Endothelial cell (in vitro differentiated cells): Measurements from ENCODE around the gene SAMD10. TPM values are rescaled to one million over a fixed set of nuclear protein-coding genes. Genes with fewer than 3 reads are reported as not detected.

ENCODE experiments used
- DNase-seq: peaks from one replicate; pipeline ENCODE4 v3.0.0; 2021; ENCODE audit warnings: low spot score
- H3K27ac Mint-ChIP-seq: one replicate; pipeline ENCODE4 v1.8.0; 2021; ENCODE audit warnings: mixed read lengths, inconsistent platforms; ENCODE audit not compliant: unreplicated experiment
- H3K27me3 Mint-ChIP-seq: one replicate; pipeline ENCODE4 v1.8.0; 2021; ENCODE audit warnings: mild to moderate bottlenecking, moderate library complexity, mixed read lengths, inconsistent platforms; ENCODE audit not compliant: unreplicated experiment
- H3K36me3 Mint-ChIP-seq: one replicate; pipeline ENCODE4 v1.8.0; 2021; ENCODE audit warnings: mild to moderate bottlenecking, low read depth, mixed read lengths, inconsistent platforms; ENCODE audit not compliant: unreplicated experiment
- H3K4me1 Mint-ChIP-seq: one replicate; pipeline ENCODE4 v1.8.0; 2021; ENCODE audit warnings: mild to moderate bottlenecking, mixed read lengths, inconsistent platforms; ENCODE audit not compliant: unreplicated experiment
- H3K4me3 Mint-ChIP-seq: one replicate; pipeline ENCODE4 v1.8.0; 2021; ENCODE audit warnings: mild to moderate bottlenecking, mixed read lengths, inconsistent platforms; ENCODE audit not compliant: unreplicated experiment
- H3K9me3 Mint-ChIP-seq: one replicate; pipeline ENCODE4 v1.8.0; 2021; ENCODE audit warnings: mixed read lengths, inconsistent platforms; ENCODE audit not compliant: unreplicated experiment
- long read RNA-seq: library from polyadenylated mRNA; unstranded; transcript quantifications from one replicate; pipeline ENCODE4 v2.0.0, GENCODE V29; 2020; ENCODE audit not compliant: unreplicated experiment
- total RNA-seq: library from RNA; stranded (reverse); fragmentation: NEBNext Ultra II Directional; extraction: Animal tissue kit (Norgen Biotek cat#: 25700); gene quantifications from one replicate; pipeline ENCODE4 v1.2.1, GENCODE V29; 2021; ENCODE audit not compliant: unreplicated experiment
- TF ChIP-seq, protein P1 (sequence below): fragments of 200-600 bp; sonication (generic); IDR thresholded peaks from one replicate; pipeline ENCODE4 v1.5.0; 2021; ENCODE audit warnings: antibody characterized with exemption; ENCODE audit not compliant: unreplicated experiment

SAMD10 gene
- total RNA-seq, result 5.0 TPM
- long read RNA-seq, partial matches to known transcripts, result 0 of 4 reads
- long read RNA-seq, other reads (novel, unspliced or antisense), result 2 of 4 reads

GRCh38 chr20:63979557-63980316, at the start of gene SAMD10:
Gene SAMD10, minus strand, starts transcription at chr20:63979642. Its CDS starts 175 bp downstream, at chr20:63979467.
- Mint-ChIP-seq H3K36me3 (peaks cover 16% of the 10 kb centered on the region), H3K9me3 (no peaks in the 10 kb centered on the region), H3K4me3 (peak within 1 kb of the TSS; percentile 95), H3K27me3 (peaks cover 12% of the 10 kb centered on the region), H3K4me1 (peaks cover 30% of the 10 kb centered on the region), H3K27ac (peak within 1 kb of the TSS; percentile 67)
- DNase-seq, result peak; percentile 66
- TF ChIP-seq, protein P1, sequence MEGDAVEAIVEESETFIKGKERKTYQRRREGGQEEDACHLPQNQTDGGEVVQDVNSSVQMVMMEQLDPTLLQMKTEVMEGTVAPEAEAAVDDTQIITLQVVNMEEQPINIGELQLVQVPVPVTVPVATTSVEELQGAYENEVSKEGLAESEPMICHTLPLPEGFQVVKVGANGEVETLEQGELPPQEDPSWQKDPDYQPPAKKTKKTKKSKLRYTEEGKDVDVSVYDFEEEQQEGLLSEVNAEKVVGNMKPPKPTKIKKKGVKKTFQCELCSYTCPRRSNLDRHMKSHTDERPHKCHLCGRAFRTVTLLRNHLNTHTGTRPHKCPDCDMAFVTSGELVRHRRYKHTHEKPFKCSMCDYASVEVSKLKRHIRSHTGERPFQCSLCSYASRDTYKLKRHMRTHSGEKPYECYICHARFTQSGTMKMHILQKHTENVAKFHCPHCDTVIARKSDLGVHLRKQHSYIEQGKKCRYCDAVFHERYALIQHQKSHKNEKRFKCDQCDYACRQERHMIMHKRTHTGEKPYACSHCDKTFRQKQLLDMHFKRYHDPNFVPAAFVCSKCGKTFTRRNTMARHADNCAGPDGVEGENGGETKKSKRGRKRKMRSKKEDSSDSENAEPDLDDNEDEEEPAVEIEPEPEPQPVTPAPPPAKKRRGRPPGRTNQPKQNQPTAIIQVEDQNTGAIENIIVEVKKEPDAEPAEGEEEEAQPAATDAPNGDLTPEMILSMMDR, result no peak

DNA sequence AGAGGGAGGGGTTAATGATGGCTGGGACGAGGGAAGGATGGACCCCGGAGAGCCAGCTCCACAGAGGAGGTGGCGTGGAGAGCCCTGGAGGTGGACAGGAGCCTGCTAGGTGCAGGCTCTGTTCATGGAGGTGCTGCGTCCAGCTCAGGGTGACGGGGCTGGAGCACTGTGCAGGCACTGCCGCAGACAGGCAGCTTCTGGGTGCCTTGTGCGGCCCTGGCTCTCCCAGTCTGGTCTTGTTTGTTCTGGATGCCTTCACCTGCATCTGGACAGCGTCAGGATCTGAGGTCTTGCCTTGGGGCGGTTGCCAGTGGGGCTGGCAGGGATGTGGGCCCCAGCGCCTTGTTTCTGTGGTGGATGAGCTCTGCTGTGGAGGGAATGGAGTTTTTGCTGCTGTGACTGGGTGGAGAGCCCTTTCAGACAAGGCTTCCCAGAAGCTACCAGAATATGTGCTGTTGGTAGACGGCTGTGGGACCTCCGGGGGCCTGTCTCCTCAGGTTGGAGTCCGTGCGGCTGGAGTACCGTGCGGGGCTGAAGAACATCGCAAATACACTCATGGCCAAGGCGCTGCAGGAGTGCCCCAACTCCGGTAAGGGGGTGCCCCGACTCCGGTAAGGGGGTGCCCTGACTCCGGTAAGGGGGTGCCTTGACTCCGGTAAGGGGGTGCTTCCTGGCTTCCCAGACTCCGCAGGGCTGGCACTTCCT, 48.7 kb upstream of the SAMD10 start:
- Mint-ChIP-seq H3K27ac (peak overlapping the region; percentile 57), H3K4me1 (no peaks in the 10 kb centered on the region), H3K9me3 (no peaks in the 10 kb centered on the region), H3K36me3 (peaks cover 51% of the 10 kb centered on the region), H3K4me3 (no peak overlapping the region), H3K27me3 (peaks cover 14% of the 10 kb centered on the region)
- TF ChIP-seq, protein P1, result no peak
- DNase-seq, result no peak

- TF ChIP-seq, protein P1, result no peak
- peaks cover 66% of the 10 kb centered on the region for H3K36me3 Mint-ChIP-seq
- peaks cover 9% of the 10 kb centered on the region for H3K27me3 Mint-ChIP-seq
- H3K4me3 Mint-ChIP-seq, result peak overlapping the region; percentile 21
- no peak overlapping the region for H3K27ac Mint-ChIP-seq
- no peak for DNase-seq
- no peaks in the 10 kb centered on the region for H3K9me3 Mint-ChIP-seq
- H3K4me1 Mint-ChIP-seq, result no peaks in the 10 kb centered on the region
Measured at GRCh38 chr20:64025826-64026412, 46.5 kb upstream of the SAMD10 start.

GRCh38 chr20:64025101-64025825, 45.8 kb upstream of the SAMD10 start:
- peak overlapping the region; percentile 21 for H3K4me3 Mint-ChIP-seq
- H3K27ac Mint-ChIP-seq, result no peak overlapping the region
- no peak for DNase-seq
- H3K27me3 Mint-ChIP-seq, result peaks cover 9% of the 10 kb centered on the region
- peaks cover 62% of the 10 kb centered on the region for H3K36me3 Mint-ChIP-seq
- no peaks in the 10 kb centered on the region for H3K4me1 Mint-ChIP-seq
- H3K9me3 Mint-ChIP-seq, result no peaks in the 10 kb centered on the region
- TF ChIP-seq, protein P1, result no peak
